Myocyte (in vitro differentiated cells): Measurements from ENCODE around the gene SVEP1. TPM values are rescaled to one million over a fixed set of nuclear protein-coding genes. Genes with fewer than 3 reads are reported as not detected.
"Not testable (repeated sequence)": the region's sequence is repeated elsewhere in the genome, so short reads cannot be mapped to it uniquely, and the experiment has no call there.

ENCODE experiments used
- DNase-seq: peaks from one replicate; pipeline ENCODE4 v3.0.0-alpha.2; 2012; ENCODE audit warnings: low read depth
- total RNA-seq: library from RNA; depleted of rRNA; stranded (reverse); fragments of >200 nt; gene quantifications from 2 replicates; pipeline ENCODE4 v1.2.3, GENCODE V29; 2014

SVEP1 gene
- total RNA-seq, 1 donor from 2014 or later, result 3.6 TPM

DNA sequence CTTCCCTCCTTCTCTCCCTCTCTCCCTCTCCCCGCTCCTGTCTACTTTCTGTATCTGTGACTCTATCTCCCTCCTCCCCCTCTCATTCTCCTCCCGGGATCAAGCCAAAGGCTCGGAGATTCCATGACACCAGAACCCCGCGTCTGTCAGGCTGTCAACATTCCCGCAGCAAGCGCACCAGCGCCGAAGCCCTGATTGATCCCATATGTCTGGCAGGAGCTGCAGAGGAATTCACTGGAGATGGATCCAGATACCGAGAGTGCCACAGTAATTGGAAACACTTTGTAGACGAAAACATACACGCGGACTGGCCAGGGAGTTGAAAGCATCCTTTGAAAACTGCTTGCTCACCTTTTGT, 300 bp upstream of the SVEP1 start:
- DNase-seq, result peak; percentile 47

DNA sequence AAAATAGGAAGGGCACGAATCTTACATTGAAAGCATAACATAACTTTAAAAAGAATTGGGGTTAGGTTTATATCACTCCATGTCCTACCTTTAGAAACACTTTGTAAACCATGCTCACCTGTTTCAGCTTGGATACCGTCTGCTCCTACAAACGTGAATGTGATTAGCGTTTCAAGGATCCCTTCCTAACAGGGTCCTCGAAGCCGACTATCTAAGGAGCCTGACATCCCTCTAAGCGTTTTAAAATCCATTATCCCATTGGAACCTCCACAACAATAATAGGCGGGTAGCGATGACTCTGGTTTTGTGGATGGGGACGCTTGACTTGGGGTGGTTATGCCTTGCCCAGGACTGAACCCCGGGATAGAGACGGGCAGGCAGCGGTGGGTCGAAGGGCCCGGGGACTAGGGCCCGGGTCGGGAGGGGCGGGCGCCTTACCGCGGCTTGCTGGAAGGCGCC, 937 bp downstream of the SVEP1 start:
- DNase-seq, result no peak

DNA sequence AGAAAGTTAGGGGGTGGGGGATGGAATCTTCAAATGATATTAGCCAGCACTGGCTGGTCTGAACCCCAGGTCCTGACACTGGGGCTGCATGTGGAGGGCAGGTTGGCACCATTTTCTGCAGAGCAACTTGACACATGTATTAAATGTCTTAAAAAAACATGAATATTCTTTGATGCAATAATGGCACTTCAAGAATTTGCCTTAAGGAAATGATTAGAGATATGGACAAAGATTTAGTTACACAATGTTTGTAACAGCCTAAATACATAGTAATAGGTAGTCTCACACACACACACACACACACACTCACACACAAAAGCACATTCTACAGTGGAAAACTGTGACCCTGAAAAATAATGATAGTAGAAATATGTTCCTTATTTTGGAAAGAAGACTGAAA, 3.6 kb downstream of the SVEP1 start:
- no peak for DNase-seq

DNA sequence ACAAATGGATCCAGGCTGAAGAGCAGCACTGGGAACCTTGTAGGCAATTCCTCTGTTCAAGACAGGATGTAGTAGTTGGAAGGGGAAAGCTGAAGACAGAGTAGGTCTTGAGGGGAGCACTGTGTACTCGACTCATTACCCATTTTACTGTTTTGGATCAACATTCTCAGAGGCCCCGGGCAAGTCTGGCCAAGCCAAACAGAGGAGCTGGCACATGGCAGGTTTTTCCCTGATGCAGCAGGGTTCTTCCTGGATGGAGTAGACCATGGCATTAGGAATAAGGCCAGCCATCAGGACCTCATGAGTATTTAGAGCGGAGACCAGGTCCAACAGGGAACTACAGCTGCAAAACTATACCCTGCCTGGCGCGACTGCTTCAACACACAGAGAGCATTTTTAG, 4.4 kb downstream of the SVEP1 start:
- DNase-seq, result no peak

DNA sequence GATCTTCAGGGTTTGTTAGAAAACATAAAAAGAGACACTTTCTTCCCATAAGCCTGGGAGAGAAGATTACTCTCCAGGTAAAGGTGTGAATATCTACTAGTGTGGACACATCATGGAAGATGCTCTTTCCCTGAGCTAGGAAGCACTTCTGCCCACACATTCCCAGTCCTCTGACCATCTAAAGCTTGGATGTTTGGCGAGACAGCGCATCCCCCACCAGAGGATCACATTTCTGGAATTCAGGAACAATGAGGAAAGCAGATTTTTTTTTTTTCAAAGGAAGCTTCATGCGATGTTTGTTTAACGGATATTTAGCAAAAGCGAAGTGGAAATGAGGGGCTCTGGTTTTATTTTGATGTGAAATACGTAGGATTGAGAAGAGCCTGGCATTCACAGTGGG, 6.2 kb downstream of the SVEP1 start:
- DNase-seq, result no peak

DNA sequence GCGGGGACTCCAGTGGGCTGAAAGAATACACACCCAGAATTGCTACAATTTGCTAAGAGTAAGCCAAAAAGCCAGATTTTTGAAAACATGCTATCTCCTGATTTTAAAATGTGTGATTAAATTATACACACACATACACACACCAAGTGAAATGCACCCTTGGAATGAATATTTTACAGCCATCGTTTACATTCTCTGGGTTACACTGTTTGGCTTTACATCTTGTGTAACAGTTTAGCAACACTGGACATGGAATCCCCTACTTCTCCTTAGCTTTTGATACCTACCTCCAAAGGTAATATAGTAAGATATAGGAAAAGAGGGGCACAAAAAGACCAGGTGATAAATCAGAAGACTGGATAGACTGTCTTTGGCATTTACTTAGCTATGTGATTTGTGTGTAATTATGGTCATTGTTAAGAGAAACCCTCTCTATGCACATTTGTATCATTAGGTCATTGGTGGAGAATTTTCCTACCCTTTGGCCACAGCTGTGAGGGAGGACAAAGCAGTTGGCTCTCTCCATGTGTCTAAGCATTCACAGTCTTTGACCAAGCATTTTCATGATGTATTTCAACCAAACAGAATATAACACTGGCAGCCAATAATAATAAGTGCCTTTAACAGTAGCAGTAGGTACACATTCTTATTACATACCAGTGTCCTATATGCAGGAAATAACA, 7.6 kb downstream of the SVEP1 start:
- DNase-seq, result peak; percentile 86

DNA sequence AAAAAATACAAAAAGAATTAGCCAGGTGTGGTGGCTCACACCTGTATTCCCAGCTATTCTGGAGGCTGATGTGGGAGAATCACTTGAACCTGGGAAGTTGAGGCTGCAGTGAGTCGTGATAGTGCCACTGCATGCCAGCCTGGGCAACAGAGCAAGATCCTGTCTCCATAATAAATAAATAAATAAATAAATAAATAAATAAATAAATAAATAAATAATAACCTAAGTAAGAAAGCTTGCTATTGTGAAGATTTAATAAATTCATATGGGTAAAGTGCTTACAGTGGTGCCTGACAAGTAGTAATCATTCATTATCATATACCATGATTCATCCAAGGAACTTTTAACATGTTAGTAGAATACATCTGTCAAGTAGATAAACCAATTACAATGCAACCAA, 13.4 kb downstream of the SVEP1 start:
- no peak for DNase-seq

DNA sequence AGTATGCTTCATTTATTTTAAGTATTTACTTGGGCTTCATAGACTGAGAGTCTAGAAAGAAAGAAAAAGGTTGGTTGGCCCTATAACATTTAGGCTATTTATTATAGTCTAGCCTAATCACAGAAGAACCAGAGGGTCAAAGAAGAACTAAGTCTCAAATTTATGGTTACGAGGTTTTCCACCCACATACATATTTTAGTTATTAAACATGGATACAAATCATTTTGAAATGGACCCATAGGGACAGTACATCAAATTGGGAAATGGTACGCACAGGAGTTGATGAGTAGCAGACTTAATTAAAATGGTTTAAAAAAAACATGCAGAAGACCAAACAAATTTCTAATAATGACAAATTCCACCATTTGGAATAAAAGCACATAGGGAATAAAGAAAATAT, 17.7 kb downstream of the SVEP1 start:
- DNase-seq, result no peak

DNA sequence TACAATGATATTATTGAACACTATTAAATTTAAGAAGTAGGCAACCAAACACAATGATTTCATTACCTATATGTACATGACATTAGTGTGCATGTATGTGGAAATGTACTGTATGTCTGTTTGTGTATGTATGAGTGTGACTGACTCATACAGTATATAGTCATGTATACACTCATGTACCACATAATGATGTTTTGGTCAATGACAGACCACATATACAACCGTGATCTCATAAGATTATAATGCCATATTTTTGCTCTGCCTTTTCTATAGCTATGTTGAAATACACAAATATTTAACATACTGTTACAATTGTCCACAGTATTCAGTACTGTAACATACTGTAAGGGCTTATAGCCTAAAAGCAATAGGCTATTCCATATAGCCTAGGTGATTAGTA, 19.7 kb downstream of the SVEP1 start:
- DNase-seq, result no peak

DNA sequence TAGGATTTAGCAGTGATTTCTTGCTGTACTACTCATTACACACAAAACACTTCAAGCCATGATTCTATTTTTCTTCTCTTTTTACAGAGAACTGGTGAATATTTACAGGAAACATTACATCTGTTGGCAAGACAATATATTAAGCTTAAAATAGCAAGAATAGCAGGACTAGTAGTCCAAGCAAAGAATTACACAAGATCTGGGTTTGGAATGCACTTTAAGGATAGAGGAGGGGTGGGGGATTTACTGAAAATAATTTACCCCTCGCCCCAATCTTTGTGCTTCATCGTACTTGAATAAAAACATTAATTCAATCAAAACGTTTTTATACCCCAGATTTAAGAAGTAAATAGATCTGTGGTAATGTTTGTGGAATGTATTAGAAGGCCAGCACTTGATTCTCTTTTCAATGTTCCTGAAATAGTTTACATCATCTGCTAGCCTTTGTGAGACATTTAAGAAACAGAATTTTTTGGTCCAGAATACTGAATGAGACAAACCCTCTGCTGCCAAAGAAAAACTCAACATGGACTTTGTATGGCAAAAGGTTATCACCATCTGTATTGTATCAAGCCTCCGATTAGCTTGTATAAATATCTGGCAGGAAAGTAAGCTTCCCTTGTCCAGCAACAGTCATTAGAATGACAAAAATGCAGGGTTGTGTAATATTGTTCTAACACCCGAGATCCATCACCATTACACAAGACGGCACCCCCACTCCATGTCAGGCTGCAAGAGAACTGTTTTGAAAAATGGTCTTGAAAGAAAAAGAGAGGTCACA, 23.8 kb downstream of the SVEP1 start:
- DNase-seq, result peak; percentile 53

DNA sequence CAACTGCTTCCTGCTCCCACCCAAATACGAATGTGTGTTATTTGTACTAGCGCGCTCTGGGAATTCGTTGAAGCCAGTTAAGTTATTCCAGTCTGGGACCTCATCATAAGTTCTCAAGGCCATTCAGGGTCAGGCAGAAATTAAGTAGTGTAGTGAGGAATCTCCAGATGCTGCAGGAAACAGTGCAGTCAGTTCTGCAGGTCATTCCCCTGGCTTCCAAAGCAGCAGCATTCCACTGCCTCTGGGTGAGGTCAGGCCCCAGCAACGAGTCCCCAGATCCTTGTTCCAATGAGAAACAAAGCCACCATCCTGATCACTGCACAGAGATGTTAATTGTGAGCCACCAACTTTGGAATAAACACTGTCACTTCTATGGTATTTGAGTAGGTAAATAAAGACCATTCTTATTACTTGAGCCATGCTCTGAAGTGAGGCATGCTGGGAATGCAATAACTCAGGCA, 33.1 kb downstream of the SVEP1 start:
- DNase-seq, result no peak

DNA sequence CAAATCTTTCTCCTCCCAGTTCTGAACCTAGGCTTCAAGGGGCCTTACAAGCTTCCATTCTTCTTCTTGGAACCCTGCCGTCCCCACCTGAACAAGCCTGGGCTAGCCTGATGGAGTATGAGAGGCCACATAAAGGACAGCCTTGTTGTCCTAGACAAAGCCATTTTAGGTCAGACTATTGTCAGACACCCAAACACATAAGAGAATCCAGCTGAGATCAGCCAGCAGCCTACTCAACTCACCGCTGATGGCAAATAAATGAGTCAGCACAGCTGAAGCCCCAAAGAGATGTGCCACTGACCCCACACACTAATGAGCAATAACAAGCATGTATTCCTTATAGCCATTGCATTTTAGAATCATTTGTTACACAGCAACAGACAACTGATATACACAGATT, 33.8 kb downstream of the SVEP1 start:
- peak; percentile 32 for DNase-seq

DNA sequence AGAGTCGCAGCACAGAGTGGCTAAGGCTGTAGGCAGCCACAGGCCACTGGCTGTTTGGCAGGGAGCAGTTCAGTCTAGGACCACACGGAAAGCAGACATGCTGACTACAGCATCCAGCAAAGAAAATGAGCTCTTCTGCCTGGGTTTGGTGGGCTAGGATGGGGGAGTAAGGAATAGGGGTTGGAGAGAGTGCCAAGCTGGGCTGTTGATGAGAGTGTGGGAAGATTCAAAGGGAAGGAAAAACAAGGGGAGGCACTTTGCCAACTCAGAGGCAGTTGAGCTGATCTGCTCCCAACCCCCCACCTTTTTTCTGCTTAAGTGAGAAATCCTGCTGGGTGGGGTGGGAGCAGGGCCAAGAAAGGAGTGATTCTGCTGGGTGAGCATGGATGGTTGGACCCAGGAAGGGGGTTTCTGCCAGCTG, 35.9 kb downstream of the SVEP1 start:
- DNase-seq, result peak; percentile 60

DNA sequence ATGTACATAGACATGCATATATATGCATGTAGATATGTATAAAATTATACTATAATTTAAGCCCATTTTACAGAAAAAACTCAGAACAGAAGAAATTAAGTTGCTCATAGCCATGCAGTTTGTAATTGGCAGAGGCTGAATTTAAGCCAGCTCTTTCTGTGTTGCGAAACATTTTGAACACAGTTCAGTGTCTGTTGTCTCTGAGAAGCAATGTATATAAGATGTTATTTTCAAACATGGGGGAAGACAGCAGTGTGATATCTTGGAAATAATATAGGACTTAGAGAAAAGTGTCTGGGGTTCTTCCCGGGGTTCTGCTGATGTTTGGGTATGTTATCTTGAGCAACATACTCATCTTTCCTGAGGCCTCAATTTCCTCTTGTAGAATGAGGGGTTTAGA, 37.6 kb downstream of the SVEP1 start:
- no peak for DNase-seq

DNA sequence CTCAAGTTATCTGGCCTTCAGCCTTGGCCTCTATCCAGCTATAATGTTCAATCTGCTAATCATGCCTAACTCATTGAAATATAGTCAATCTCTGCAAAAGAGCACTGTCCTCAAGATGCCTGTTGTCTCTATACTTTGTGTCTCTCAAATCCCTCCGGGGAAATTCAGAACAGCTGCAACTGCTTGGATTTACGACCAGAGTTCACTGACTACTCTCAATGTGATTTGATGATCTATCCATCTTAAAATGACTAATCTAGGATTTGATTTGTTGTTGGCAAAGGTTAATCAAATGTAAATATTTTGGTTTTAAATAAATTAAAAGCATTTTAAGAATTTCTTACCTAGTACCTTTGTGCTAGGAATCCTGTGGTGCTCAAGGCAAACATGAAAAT, 40.9 kb downstream of the SVEP1 start:
- DNase-seq, result peak; percentile 64

DNA sequence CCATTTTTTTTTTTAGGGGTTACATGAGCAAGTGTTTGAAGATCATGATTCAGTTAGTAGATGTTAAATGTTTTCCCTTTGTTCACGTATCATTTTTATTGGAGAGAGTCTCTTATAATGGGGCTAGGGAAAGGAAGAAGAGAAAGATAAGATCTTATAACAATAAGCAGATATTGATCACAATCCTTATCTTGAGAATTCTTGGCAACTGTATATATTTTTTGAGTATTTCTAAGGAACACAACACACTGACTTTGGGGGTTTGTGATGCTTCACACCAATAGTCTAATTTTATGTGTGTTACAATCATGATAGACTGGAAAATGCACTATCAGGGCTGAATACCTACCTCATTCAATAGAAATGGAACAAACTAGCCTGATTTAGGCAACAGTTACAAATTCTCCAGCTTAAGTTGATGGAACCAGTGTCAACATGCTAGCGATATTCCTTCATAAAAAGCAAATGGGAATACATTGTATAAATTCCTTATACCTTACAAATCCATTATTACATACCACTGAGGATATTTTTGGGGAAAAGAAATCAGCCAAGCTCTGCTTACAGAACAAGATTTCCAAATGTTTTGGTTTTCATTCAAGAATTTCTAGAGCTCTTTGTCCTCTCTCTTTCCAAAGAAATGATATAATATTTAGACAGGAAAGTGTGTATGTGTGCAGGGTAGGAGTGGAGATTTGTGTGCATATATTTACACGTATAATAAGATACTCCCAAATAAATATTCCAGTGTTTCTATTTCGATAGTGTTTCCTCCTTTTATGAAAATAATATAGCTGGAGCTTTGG, 41.5 kb downstream of the SVEP1 start:
- no peak for DNase-seq

DNA sequence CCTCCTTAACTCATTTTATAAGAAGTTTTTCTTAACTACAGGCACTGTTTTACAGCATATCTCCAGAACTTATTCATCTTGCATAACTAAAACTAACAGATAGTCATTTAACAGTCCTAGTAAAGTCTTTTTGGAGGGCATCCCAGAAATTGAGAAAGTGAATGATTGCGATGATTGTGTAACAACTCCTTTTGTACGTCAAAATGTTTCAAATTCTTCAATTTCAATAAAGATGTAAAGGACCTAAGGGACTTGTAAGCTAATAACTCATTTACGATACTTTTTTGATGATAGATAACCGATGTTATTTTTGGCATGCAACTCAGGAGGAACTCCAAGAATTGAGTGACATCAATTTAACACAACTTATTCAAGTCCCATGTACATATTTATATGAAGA, 42.7 kb downstream of the SVEP1 start:
- no peak for DNase-seq

DNA sequence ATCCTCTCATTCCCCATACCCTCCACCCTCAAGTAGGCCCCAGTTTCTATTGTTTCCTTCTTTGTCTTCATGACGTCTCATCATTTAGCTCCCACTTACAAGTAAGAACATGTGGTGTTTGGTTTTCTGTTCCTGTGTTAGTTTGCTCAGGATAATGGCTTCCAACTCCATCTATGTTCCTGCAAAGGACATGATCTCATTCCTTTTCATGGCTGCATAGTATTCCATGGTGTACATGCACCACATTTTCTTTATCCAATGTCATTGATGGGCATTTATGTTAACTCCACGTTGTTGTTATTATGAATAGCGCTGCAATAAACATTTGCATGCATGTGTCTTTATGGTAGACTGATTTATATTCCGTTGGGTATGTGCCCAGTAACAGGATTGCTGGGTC, 45.4 kb downstream of the SVEP1 start:
- DNase-seq, result not testable (repeated sequence)

DNA sequence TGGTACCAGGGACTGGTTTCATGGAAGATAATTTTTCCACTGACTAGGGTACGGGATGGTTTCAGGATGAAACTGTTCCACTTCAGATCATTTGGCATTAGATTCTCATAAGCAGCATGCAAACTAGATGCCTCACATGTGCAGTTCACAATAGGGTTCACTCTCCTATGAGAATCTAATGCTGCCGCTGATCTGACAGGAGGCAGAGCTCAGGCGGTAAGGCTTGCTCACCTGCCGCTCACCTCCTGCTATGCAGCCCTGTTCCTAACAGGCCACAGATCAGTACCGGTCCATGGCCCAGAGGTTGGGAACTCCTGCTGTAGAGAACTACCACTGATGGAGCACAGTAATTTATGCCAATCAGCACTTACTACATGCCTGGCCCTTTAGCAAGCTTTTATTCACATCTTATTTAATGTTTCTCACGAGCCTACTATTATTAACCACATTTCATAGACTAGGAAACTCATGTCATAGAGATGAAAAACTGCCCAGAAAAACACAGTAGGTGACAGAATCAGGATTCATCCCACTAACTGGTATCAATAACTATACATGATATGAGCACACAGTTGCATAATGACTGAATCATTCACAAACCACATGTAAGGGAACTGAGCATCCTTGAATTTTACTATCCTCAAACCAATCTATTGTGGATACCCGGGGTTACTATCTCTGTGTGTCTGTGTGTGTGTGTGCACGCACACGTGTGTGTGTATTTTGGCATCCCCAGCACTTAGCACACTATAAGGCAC, 46.5 kb downstream of the SVEP1 start:
- no peak for DNase-seq

DNA sequence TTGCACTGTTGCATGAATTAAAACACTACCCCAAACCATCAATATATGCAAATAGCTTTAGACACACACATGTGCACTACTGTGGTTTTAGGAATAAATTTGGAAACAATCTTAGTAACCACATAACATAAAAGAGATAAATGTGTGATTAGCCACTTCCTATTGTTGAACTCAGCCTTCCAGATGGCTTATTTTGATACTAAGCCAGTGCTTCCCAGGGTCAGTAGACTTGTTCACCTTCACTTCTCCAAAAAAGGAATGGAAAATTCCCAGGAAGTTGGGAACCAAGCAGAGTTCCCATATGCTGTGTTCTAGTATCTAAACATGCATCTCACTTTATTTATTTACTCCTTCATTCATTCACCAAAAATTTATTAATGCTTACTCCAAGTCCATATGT, 47.8 kb downstream of the SVEP1 start:
- peak; percentile 56 for DNase-seq

DNA sequence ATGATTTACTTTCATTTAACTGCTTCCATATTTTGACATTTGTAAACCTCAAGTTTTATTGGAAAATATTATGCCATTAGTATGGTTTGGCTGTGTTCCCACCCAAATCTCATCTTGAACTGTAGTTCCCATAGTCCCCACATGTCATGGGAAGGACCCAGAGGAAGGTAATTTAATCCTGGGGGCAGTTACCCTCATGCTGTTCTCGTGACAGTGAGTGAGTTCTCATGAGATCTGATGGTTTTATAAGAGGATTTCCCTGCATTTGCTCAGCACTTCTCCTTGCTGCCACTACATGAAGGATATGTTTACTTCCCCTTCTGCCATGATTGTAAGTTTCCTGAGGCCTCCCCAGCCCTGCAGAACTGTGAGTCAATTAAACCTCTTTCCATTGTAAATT, 48.3 kb downstream of the SVEP1 start:
- peak; percentile 60 for DNase-seq
